OCI-LY3 (cell line): Measurements from ENCODE around the gene ORAI3.

Source experiments
- CTCF ChIP-seq: fragments of 200-600, 300-600 bp; sonication (generic); IDR thresholded peaks from 2 replicates; pipeline ENCODE4 v1.5.1; 2014; ENCODE audit warnings: antibody characterized with exemption, low read length, low read depth
- EZH2phosphoT487 ChIP-seq: fragments of 200-600 bp; shearing (Covaris generic); IDR thresholded peaks from 2 replicates; pipeline ENCODE4 v1.6.1; 2018; ENCODE audit warnings: antibody characterized with exemption, mixed run types, low read depth

- no peak for TF ChIP-seq CTCF
- TF ChIP-seq EZH2phosphoT487, result no peak
These were observed 44.3 kb downstream of the ORAI3 start for GRCh38 chr16:30992931-30993816.
